Colonic mucosa (tissue), 4 donors: ENCODE results near the gene MAP3K7. TPM values are rescaled to one million over a fixed set of nuclear protein-coding genes. Genes with fewer than 3 reads are reported as not detected.

Source experiments
- DNase-seq: peaks from one replicate; pipeline ENCODE4 v3.0.0-alpha.2; 2020
- H3K27ac ChIP-seq: fragments of 200-600 bp; one replicate; pipeline ENCODE4 v1.8.0; 2021
- H3K27me3 ChIP-seq: fragments of 200-600 bp; one replicate; pipeline ENCODE4 v1.8.0; 2021
- H3K36me3 ChIP-seq: fragments of 200-600 bp; one replicate; pipeline ENCODE4 v1.8.0; 2021
- H3K4me1 ChIP-seq: fragments of 200-600 bp; one replicate; pipeline ENCODE4 v1.8.0; 2021; ENCODE audit warnings: mild to moderate bottlenecking
- H3K4me3 ChIP-seq: fragments of 200-600 bp; one replicate; pipeline ENCODE4 v1.8.0; 2021
- H3K9ac ChIP-seq, 2 donors: one replicate each; pipeline ENCODE4 v1.7.0; 2013; ENCODE audit warnings: control low read depth in 2 of 2, low read depth in 2 of 2, low read length in 2 of 2
- H3K9me3 ChIP-seq: fragments of 200-600 bp; one replicate; pipeline ENCODE4 v1.8.0; 2021
- intact Hi-C: fragments of 100-400 bp; cut with DNase I; formaldehyde crosslinking; loops from one replicate; pipeline ENCODE4 v1.14.1; 2022
- total RNA-seq, 2 donors: library from RNA; stranded (reverse); fragmentation: NEBNext Ultra II Directional in 1 of 2; extraction: Animal tissue kit (Norgen Biotek cat#: 25700) in 1 of 2; gene quantifications; one replicate each; pipeline ENCODE4 v1.2.1, GENCODE V29; 2021
- TF ChIP-seq, protein P1 (sequence below): fragments of 200-600 bp; IDR thresholded peaks from one replicate; pipeline ENCODE4 v1.8.0; 2022; ENCODE audit warnings: antibody characterized with exemption, mild to moderate bottlenecking
- donor health status: healthy.
- donor health status: DM: no; HTN: no; CAD: no.
- donor health status: DM: no; HTN: no; CAD: no.

The MAP3K7 gene
- total RNA-seq, 2 donors from 2014 or later = 18.2 to 19.4 TPM

DNA sequence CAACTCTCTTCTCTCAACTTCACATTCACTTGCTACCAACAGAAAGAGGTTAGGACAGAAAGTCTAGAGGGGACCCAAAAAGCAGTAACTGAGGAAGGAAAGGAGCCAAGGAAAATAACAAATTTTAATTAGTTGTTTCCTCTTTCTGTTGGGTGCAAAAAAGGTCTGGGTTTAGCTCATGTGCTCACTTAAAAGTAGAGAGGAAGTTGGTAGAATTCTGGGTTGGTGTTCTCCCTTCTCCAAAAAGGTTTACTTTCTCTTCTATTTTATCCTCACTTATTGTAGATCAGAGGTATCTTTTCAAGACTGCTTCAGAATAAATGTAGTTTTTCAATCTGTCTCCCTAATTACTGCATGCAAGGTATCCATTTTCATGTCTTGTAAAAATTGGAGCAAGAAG lies 42.8 kb downstream of the MAP3K7 start:
- no peak for DNase-seq
- TF ChIP-seq, protein P1, sequence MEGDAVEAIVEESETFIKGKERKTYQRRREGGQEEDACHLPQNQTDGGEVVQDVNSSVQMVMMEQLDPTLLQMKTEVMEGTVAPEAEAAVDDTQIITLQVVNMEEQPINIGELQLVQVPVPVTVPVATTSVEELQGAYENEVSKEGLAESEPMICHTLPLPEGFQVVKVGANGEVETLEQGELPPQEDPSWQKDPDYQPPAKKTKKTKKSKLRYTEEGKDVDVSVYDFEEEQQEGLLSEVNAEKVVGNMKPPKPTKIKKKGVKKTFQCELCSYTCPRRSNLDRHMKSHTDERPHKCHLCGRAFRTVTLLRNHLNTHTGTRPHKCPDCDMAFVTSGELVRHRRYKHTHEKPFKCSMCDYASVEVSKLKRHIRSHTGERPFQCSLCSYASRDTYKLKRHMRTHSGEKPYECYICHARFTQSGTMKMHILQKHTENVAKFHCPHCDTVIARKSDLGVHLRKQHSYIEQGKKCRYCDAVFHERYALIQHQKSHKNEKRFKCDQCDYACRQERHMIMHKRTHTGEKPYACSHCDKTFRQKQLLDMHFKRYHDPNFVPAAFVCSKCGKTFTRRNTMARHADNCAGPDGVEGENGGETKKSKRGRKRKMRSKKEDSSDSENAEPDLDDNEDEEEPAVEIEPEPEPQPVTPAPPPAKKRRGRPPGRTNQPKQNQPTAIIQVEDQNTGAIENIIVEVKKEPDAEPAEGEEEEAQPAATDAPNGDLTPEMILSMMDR = no peak
- no peaks in the 10 kb centered on the region for H3K4me1 ChIP-seq
- no peak overlapping the region for H3K4me3 ChIP-seq
- no peak overlapping the region for H3K27ac ChIP-seq
- intact Hi-C loops = no loop called here
- no peaks in the 10 kb centered on the region for H3K36me3 ChIP-seq
- no peak overlapping the region for H3K9ac ChIP-seq
- no peaks in the 10 kb centered on the region for H3K9me3 ChIP-seq
- H3K27me3 ChIP-seq = no peaks in the 10 kb centered on the region

DNA sequence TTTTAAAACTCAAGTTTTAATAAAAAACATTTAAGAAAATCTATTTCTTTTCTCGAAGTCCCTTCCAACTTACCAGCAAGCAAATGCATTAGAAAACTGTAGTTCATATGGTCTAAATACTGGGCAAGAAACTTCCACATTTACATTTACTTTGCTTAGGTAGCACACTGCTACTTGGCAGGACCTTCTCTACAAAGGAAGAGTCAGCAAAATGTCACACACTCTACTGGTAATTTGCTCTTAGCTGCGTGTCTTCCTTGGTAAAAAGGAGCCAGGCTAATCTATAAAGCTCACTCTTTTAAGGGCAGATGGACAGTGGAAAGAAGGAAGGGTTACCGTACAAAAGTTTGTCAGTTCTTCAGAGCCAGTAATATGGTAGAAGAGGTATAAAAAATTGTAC lies 45.7 kb downstream of the MAP3K7 start:
- no peaks in the 10 kb centered on the region for H3K27me3 ChIP-seq
- TF ChIP-seq, protein P1 = no peak
- H3K9me3 ChIP-seq = no peaks in the 10 kb centered on the region
- DNase-seq = no peak
- H3K4me1 ChIP-seq = no peaks in the 10 kb centered on the region
- no peaks in the 10 kb centered on the region for H3K36me3 ChIP-seq
- H3K27ac ChIP-seq = no peak overlapping the region
- H3K9ac ChIP-seq = no peak overlapping the region
- intact Hi-C loops = no loop called here
- H3K4me3 ChIP-seq = no peak overlapping the region

DNA sequence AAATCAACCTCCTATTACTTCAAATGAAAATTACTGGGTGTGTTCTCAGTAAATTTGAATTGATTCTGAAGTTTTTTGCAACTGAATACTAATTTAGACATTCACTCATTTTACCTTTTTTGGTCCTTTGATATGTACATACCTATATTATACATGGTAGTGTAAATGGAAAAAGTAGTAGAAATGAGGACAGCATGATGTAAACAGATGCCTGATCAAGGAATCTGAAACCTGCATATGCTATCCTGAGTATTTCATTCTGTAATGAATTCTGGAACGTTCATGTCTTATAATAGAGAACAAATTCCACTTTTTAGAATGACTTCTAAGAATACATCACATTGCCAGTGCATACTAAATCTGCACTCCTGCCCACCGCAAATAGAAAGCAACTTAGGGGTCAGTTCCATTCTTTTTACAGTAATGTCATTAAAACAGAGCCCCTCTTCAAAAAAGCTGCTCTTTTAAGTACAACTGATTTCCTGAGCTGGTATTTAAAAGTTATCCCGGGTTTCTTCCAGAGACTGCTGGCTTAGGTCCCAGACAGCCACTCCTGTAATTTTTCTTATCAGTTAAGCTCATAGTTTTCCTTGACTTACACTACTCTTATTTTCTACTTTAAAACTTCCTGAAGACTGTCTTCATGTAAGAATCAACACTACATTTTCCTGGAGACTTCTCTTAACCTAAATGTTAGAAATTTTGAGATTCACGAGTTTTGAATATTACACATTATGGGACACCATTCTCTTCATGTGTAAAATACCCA lies 48.4 kb downstream of the MAP3K7 start:
- no peaks in the 10 kb centered on the region for H3K27me3 ChIP-seq
- H3K36me3 ChIP-seq = no peaks in the 10 kb centered on the region
- no peak overlapping the region for H3K9ac ChIP-seq
- DNase-seq = peak; percentile 51
- intact Hi-C loops = no loop called here
- no peaks in the 10 kb centered on the region for H3K9me3 ChIP-seq
- TF ChIP-seq, protein P1 = no peak
- H3K4me1 ChIP-seq = no peaks in the 10 kb centered on the region
- H3K4me3 ChIP-seq = no peak overlapping the region
- peak overlapping the region; percentile 30 for H3K27ac ChIP-seq

DNA sequence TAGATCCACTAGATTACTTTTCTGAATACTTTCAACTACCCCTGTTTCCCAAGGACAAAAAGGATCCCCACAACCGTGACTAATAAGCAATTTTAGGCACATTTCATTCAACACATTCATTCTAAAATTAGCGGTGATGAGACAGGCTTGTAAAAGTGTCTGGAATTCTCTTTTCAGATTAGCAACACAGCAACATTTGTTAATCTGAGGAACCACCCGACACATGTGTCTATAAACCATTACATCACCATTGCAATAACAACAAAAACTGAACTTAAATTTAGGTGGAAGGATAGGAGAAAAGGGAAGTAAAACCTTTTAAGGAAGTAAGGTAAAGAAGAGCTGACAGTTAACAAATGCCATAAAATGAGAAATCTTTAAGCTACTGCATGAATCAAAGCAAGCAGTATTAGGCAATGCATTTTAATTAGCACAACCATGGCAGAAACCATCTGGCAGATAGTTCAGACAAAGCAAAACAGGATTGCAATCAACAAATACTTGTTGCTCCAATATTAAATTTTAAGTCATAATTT lies 49.1 kb downstream of the MAP3K7 start:
- Histone ChIP-seq H3K9me3 (no peaks in the 10 kb centered on the region), H3K36me3 (no peaks in the 10 kb centered on the region), H3K4me1 (no peaks in the 10 kb centered on the region), H3K9ac (no peak overlapping the region), H3K27me3 (no peaks in the 10 kb centered on the region), H3K4me3 (no peak overlapping the region), H3K27ac (no peak overlapping the region)
- no peak for DNase-seq
- TF ChIP-seq, protein P1 = no peak
- intact Hi-C loops = no loop called here

DNA sequence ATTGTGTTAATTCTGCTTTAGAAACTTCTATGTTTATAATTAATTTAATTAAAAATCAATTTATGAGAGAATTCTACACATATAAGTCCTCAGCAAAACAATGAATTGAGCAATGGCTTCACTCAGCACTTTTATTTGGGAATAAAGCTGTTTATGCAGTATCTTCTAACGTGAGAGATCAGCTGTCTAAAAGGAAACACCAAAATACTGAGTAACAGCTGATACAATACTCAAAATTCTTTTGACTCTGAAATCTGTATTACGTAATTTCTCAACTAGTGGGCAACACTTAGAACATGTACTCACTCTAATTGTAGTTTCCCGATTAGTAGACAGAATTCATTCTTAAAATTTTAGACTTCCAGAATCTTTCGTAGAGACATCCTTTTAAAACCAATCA lies 49.8 kb downstream of the MAP3K7 start:
- intact Hi-C loops = no loop called here
- Histone ChIP-seq H3K27me3 (no peaks in the 10 kb centered on the region), H3K4me1 (no peaks in the 10 kb centered on the region), H3K27ac (no peak overlapping the region), H3K36me3 (no peaks in the 10 kb centered on the region), H3K9ac (no peak overlapping the region), H3K9me3 (no peaks in the 10 kb centered on the region), H3K4me3 (no peak overlapping the region)
- DNase-seq = no peak
- TF ChIP-seq, protein P1 = no peak
